Calu3 (cell line): ENCODE data around the gene CCDC187. TPM values are rescaled to one million over a fixed set of nuclear protein-coding genes. Genes with fewer than 3 reads are reported as not detected.
A peak's percentile ranks its signal among the peaks of the same experiment; 100 is the strongest.

Experiments
- BruUV-seq: library from RNA; stranded (reverse); fragments of 400-500 nt; replicated peaks from 2 replicates; lab custom pipeline; 2021; lab: Mats Ljungman, UMichigan
- CTCF ChIA-PET: fragments of 300-600 bp; sonication (Branson Sonifier 250); formaldehyde crosslinking; loops from one replicate; lab custom pipeline; 2022; ENCODE audit warnings: antibody characterized with exemption; lab: Charles Lee
- DNase-seq: peaks from one replicate; pipeline ENCODE4 v3.0.0; 2022
- H3K27ac Mint-ChIP-seq: one replicate; pipeline ENCODE4 v1.8.0; 2022; ENCODE audit warnings: mixed read lengths; ENCODE audit not compliant: unreplicated experiment
- H3K27me3 Mint-ChIP-seq: one replicate; pipeline ENCODE4 v1.8.0; 2022; ENCODE audit warnings: mixed read lengths; ENCODE audit not compliant: unreplicated experiment
- H3K36me3 Mint-ChIP-seq: one replicate; pipeline ENCODE4 v1.8.0; 2022; ENCODE audit warnings: mild to moderate bottlenecking, moderate library complexity, mixed read lengths; ENCODE audit not compliant: insufficient read depth, unreplicated experiment
- H3K4me1 Mint-ChIP-seq: one replicate; pipeline ENCODE4 v1.8.0; 2022; ENCODE audit warnings: mild to moderate bottlenecking, low read depth, mixed read lengths; ENCODE audit not compliant: unreplicated experiment
- H3K4me3 Mint-ChIP-seq: one replicate; pipeline ENCODE4 v1.8.0; 2022; ENCODE audit warnings: mild to moderate bottlenecking, low read depth, moderate library complexity, mixed read lengths; ENCODE audit not compliant: unreplicated experiment
- H3K9me3 Mint-ChIP-seq: one replicate; pipeline ENCODE4 v1.8.0; 2022; ENCODE audit warnings: low read depth, mixed read lengths; ENCODE audit not compliant: unreplicated experiment
- CTCF ChIP-seq: fragments of 200-600 bp; IDR thresholded peaks from one replicate; pipeline ENCODE4 v1.8.0; 2022; ENCODE audit warnings: antibody characterized with exemption; ENCODE audit not compliant: unreplicated experiment
- intact Hi-C: fragments of 100-400 bp; cut with micrococcal nuclease; formaldehyde crosslinking; loops from one replicate; pipeline ENCODE4 v1.10.0; 2022; ENCODE audit not compliant: unreplicated experiment
- total RNA-seq: library from RNA; stranded (reverse); gene quantifications from 2 replicates; pipeline ENCODE4 v1.2.3, GENCODE V29; 2022

The CCDC187 gene
- total RNA-seq, 1 experiment from 2014 or later = 0.73 TPM

GRCh38 chr9:136300016-136300545 is 3.8 kb downstream of the CCDC187 start:
- no peak for TF ChIP-seq CTCF
- BruUV-seq = no TSS peak
- DNase-seq = no peak
- CTCF ChIA-PET = no interaction called here
- no peaks in the 10 kb centered on the region for H3K27me3 Mint-ChIP-seq
- intact Hi-C loops = no loop called here
- no peak overlapping the region for H3K4me3 Mint-ChIP-seq
- no peak overlapping the region for H3K27ac Mint-ChIP-seq
- no peaks in the 10 kb centered on the region for H3K36me3 Mint-ChIP-seq
- H3K9me3 Mint-ChIP-seq = no peaks in the 10 kb centered on the region
- no peaks in the 10 kb centered on the region for H3K4me1 Mint-ChIP-seq

- DNase-seq = no peak
- BruUV-seq = no TSS peak
- CTCF ChIA-PET = no interaction called here
- Mint-ChIP-seq H3K4me3 (no peak overlapping the region), H3K4me1 (no peaks in the 10 kb centered on the region), H3K27ac (no peak overlapping the region), H3K9me3 (no peaks in the 10 kb centered on the region), H3K36me3 (no peaks in the 10 kb centered on the region), H3K27me3 (no peaks in the 10 kb centered on the region)
- no peak for TF ChIP-seq CTCF
- intact Hi-C loops = no loop called here
Observed at GRCh38 chr9:136299541-136299940, 4.4 kb downstream of the CCDC187 start.

GRCh38 chr9:136299116-136299515 is 4.8 kb downstream of the CCDC187 start:
- H3K9me3 Mint-ChIP-seq = no peaks in the 10 kb centered on the region
- CTCF ChIA-PET = no interaction called here
- H3K4me1 Mint-ChIP-seq = no peaks in the 10 kb centered on the region
- H3K27ac Mint-ChIP-seq = no peak overlapping the region
- intact Hi-C loops = no loop called here
- no peak overlapping the region for H3K4me3 Mint-ChIP-seq
- H3K27me3 Mint-ChIP-seq = no peaks in the 10 kb centered on the region
- no peak for DNase-seq
- H3K36me3 Mint-ChIP-seq = no peaks in the 10 kb centered on the region
- no TSS peak for BruUV-seq
- no peak for TF ChIP-seq CTCF

GRCh38 chr9:136297766-136298735 is 5.8 kb downstream of the CCDC187 start:
- H3K4me3 Mint-ChIP-seq = peak overlapping the region; percentile 49
- TF ChIP-seq CTCF = no peak
- BruUV-seq = no TSS peak
- H3K4me1 Mint-ChIP-seq = no peaks in the 10 kb centered on the region
- no peak overlapping the region for H3K27ac Mint-ChIP-seq
- no peaks in the 10 kb centered on the region for H3K27me3 Mint-ChIP-seq
- H3K36me3 Mint-ChIP-seq = no peaks in the 10 kb centered on the region
- no peak for DNase-seq
- no peaks in the 10 kb centered on the region for H3K9me3 Mint-ChIP-seq
- CTCF ChIA-PET = no interaction called here
- intact Hi-C loops = no loop called here
